HCT116 (cell line): ENCODE results near the gene EHF.

Source experiments
- CEBPB ChIP-seq: IDR thresholded peaks from 2 replicates; pipeline ENCODE4 v1.6.1; 2012; ENCODE audit warnings: low read depth
- CTCF ChIP-seq, 3 experiments: fragments of 200-600 bp in 1 of 3; sonication (generic) in 1 of 3; IDR thresholded peaks in 2 of 3; conservative IDR thresholded peaks in 1 of 3; 2 replicates each; pipeline ENCODE4 v1.5.1; 2012 to 2017; ENCODE audit warnings: low read depth in 2 of 3, low read length in 2 of 3, antibody characterized with exemption in 1 of 3, borderline replicate concordance in 1 of 3, control low read depth in 1 of 3, mild to moderate bottlenecking in 1 of 3, mixed read lengths in 1 of 3, mixed run types in 1 of 3, moderate library complexity in 1 of 3; ENCODE audit not compliant: insufficient read depth in 1 of 3
- EZH2phosphoT487 ChIP-seq: fragments of 200-600 bp; IDR thresholded peaks from 2 replicates; pipeline ENCODE4 v1.6.1; 2018; ENCODE audit warnings: antibody characterized with exemption, borderline replicate concordance
- POLR2AphosphoS5 ChIP-seq: IDR thresholded peaks from 2 replicates; pipeline ENCODE4 v1.6.1; 2011; ENCODE audit warnings: mild to moderate bottlenecking, low read depth, low read length, moderate library complexity
- RAD21 ChIP-seq: IDR thresholded peaks from 2 replicates; pipeline ENCODE4 v1.6.1; 2012; ENCODE audit warnings: low read depth, mild to moderate bottlenecking

GRCh38 chr11:34603129-34604001, 17.5 kb upstream of the EHF start:
- TF ChIP-seq CEBPB (no peak), EZH2phosphoT487 (no peak), POLR2AphosphoS5 (no peak), CTCF (IDR thresholded peaks at IDR 0.05 in 2 of 3, conservative IDR thresholded peaks at IDR 0.05 in 1 of 3; ENCODE audit: borderline replicate concordance in 1 of 3, insufficient read depth in 1 of 3, low read depth in 2 of 3, low read length in 2 of 3) (no peak), RAD21 (no peak)
